NCI-H2196 (cell line): ENCODE measurements around the gene ZNF608.

Source experiments
- DNase-seq: peaks from one replicate; lab custom pipeline; 2025; ENCODE audit not compliant: unreplicated experiment; lab: John Stamatoyannopoulos, UW

ZNF608 gene

GRCh38 chr5:124745928-124746915 is at the start of gene ZNF608:
Gene ZNF608, minus strand, starts transcription at chr5:124746639. Its CDS starts 1,650 bp downstream, at chr5:124744989.
- peak; percentile 42 for DNase-seq

DNA sequence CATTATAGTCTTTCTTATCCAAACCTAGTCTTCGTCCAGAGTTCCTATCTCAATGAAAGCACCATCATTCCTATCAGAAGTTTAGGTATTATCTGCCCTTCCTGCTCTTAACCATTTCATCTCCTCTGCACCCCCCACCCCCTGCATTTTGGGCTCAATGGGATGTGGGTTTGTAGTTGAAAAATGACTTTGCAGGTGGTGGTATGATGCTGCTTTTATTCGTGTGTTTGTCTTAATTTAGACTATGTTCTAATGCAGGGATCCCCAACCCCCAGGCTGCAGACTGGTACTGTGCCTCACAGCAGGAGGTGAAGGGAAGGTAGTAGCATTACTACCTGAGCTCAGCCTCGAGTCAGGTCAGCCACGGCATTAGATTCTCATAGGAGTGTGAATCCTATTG is 49.4 kb upstream of the ZNF608 start:
- DNase-seq = no peak

- DNase-seq = peak; percentile 45
These were observed 44.7 kb upstream of the ZNF608 start for GRCh38 chr5:124790895-124791732.

- DNase-seq = no peak
These were observed 44.0 kb upstream of the ZNF608 start for GRCh38 chr5:124790301-124790894.

DNA sequence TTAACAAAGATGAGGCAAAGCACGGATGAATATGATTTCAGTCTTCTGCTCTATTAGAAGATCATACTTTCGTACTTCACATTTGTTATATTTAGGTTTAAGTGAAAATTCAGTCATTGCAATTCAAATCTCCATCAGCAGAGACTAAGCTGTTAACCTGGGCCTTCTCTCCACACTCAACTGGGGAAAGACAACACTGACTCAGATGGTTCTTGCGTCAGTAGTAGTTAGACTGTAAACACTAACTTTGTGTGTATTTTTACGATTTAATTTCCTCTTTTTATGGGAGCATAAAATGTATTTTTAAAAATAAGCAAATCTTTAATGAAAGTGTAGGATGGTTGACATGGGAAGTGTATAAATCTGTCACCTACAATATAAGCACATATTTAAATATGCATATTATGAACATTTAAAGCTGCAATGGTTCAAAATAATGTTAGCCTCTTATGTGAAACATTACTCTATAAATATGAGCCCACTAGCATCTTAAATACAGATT is 42.7 kb upstream of the ZNF608 start:
- no peak for DNase-seq

DNA sequence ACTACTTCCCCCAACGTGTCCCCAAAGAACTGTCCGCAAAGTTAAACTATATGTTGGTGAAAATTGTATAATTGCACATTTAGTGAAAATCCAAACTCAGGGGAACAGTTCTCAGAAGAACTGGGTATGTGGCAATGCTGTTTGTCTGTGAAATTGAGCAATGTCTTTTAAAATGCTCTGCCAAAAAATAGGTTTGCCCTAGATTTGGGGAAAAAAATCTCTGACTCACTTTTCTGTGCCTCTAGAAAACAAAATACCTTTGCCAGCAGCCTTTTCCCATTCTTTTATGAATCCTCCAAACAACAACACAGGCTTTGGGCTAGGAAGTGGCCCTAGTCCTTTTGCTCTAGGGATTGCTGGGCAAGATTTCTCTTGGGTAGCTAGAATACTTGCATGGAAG is 37.4 kb upstream of the ZNF608 start:
- no peak for DNase-seq

DNA sequence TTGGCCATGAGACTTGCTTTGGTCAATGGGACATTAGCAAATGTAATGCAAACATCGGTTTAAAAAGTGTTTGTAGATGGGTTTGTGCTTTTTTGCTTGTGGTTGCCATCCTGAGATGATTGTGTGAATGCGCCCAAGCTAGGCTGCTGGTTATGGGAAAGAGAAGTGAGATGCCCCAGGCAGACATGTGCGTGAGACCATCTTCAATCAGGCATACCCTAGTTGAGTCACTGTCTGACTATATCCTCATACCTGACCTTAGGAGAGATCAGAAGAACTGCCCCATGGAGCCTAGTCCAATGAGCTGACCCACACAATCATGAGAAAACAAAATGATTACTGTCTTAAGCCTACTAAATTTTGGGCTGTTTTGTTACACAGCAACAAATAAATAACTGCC is 36.8 kb upstream of the ZNF608 start:
- DNase-seq = no peak

DNA sequence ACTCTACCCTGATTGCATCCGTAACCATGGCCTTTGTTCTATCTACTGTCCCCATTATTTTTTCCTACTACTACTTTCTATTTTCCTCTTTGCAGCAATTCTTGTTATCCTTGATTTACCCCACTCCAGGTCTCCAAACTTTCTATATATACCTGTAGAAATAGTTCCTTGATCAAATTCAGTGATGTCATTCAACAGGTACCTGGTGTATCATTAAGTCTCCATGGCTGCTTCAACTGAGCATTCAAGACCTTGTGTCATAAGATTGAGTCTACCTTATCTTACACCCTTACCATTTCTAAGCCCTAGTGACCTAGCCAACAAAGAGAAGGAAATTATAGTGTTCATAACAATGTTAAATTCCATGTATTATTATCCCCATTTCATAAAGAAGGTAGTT is 35.8 kb upstream of the ZNF608 start:
- no peak for DNase-seq

GRCh38 chr5:124780011-124780410 is 33.6 kb upstream of the ZNF608 start:
- DNase-seq = no peak

- no peak for DNase-seq
These were observed 27.2 kb upstream of the ZNF608 start for GRCh38 chr5:124773315-124774311.

GRCh38 chr5:124772457-124773200 is 26.2 kb upstream of the ZNF608 start:
- no peak for DNase-seq

GRCh38 chr5:124771761-124772160 is 25.3 kb upstream of the ZNF608 start:
- DNase-seq = no peak

- peak; percentile 41 for DNase-seq
These were observed 18.7 kb upstream of the ZNF608 start for GRCh38 chr5:124764992-124765611.

DNA sequence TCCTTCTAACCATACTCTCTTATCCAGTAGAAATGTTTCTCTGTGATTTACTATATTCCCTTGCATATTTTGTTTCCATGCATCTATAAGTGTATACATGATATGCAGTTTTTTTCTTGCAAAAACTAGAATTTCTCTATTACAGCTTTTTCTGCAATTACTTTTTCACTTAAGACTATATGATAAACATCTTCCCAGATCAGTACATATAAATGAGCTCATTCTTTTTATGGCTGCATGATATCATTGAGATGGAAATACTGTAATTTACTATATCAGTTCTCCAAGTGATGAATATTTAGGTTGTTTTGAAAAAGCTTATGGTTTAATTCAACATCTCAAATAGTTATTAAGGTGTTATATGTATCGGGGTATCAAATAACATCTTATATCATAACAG is 18.1 kb upstream of the ZNF608 start:
- no peak for DNase-seq

DNA sequence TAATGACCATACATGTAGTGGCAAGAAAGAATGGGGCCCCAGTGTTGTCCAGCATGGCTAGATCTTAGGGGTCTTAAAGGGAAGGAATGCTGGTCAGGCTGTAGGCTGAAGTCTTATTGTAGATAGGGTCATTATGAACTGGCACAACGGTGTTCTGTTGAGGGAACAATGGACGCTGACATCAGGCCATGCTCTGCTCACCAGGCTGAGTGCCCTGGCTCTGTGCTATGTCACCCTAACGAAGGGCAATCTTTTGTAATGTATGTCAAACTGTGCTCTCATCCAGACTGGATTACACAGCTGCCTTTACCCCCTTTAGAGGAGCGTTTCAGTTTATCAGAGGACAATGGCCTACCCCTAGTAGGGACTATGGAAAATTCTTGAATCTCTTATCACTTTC is 14.6 kb upstream of the ZNF608 start:
- DNase-seq = no peak

DNA sequence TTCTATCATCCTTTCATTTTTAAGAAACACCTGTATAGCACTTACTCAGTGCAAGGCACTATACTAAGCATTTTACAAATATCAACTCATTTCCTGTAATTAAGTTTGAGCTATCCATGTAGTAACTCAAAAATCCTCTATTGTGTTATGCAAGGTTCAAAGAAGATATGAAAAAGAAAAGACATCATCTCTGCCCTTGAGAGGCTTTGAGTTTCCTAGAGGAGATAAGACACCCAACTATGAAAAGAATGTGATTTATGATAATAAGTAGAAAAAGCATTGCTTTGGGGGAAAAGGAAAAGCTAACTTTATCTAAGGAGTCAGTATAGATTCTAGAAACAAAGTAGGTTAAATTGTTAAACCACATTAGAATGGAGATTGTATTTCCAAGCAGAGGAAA is 14.2 kb upstream of the ZNF608 start:
- no peak for DNase-seq

DNA sequence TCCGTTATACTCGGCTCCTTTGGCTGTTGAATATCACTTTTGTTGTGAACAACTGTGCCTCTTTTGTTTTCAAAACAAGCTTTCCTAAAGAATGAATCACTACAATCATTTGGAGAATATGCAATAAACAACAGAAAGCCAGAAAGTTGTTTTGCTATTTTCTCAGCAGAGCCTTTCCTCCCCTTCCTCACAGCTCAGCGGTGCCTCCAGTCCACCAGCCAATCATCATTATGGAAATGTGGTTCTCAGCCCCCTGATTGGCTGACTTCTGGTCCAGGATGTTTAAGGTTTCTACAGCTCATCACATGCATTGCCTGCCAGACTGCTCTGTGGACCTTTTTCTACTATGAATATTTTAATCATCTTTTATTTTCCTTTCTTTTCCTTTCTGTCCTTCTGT is 9.1 kb upstream of the ZNF608 start:
- peak; percentile 43 for DNase-seq

DNA sequence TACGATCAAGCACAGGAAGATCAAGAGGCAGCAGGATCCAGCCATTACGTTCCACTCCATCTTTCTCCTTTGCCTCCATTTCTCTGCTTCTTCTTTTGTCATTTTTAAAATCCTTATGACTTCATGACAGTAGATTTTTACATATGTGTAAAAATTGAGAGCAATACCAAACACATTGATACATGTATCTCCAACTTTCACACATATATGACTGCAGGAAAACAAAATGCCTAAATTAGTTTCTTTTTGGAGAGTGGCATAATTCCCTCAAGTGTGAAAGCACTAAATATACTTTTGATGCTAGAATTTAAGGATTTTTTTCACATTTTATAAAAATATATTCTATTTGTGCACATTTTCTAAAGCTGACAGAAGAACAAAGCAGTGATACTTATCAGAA is 8.6 kb upstream of the ZNF608 start:
- no peak for DNase-seq
